Activated T-helper 2 cell treated with anti-CD3 and anti-CD28 coated beads, Interferon-gamma antibody, Interleukin-2, Interleukin-4, amounts not matched to agents 10 μg/mL and 5 μg/mL and 100 μg/mL, durations not matched to agents 14 hours and 24 hours and 36 hours (primary cell): ENCODE data around the gene DCUN1D3. TPM values are rescaled to one million over a fixed set of nuclear protein-coding genes. Genes with fewer than 3 reads are reported as not detected.
A peak's percentile ranks its signal among the peaks of the same experiment; 100 is the strongest.
"Not testable (repeated sequence)": the region's sequence is repeated elsewhere in the genome, so short reads cannot be mapped to it uniquely, and the experiment has no call there.

Experiments used
- DNase-seq: peaks from one replicate; pipeline ENCODE4 v3.0.0; 2021; ENCODE audit warnings: low spot score
- H3K27ac Mint-ChIP-seq: one replicate; pipeline ENCODE4 v1.8.0; 2021; ENCODE audit warnings: mixed read lengths
- H3K27me3 Mint-ChIP-seq: one replicate; pipeline ENCODE4 v1.8.0; 2021; ENCODE audit warnings: low read depth, mixed read lengths
- H3K36me3 Mint-ChIP-seq: one replicate; pipeline ENCODE4 v1.8.0; 2021; ENCODE audit warnings: low read depth, mixed read lengths
- H3K4me1 Mint-ChIP-seq: one replicate; pipeline ENCODE4 v1.8.0; 2021; ENCODE audit warnings: low read depth, mixed read lengths
- H3K4me3 Mint-ChIP-seq: one replicate; pipeline ENCODE4 v1.8.0; 2021; ENCODE audit warnings: low read depth, mild to moderate bottlenecking, moderate library complexity, mixed read lengths
- H3K9me3 Mint-ChIP-seq: one replicate; pipeline ENCODE4 v1.8.0; 2021; ENCODE audit warnings: mixed read lengths
- intact Hi-C: fragments of 100-400 bp; cut with micrococcal nuclease; formaldehyde crosslinking; loops from one replicate; pipeline ENCODE4 v1.15.1; 2023
- total RNA-seq: library from RNA; stranded (reverse); gene quantifications from 2 replicates; pipeline ENCODE4 v1.2.3, GENCODE V29; 2022

DCUN1D3 gene
- total RNA-seq, 1 donor from 2014 or later = 17.4 TPM

DNA sequence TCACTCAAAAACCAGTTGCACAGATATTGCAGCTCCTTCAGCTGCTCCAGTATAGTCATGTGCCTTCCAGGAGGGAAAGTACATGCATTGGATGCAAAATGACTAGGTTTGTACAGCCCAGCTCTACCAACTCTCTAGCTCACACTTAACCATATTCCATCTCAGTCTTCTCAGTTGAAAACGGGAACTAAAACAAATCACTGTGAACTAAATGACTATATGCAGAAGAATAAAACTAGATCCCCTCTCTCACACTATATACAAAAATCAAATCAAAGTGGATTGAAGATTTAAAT, 24.9 kb downstream of the DCUN1D3 start:
- intact Hi-C loops = loop anchor here (2.0 kb wide), 1 partner anchor 63 kb away; no protein-coding TSS in a partner anchor
- peak overlapping the region; percentile 34 for H3K4me3 Mint-ChIP-seq
- H3K27me3 Mint-ChIP-seq = no peaks in the 10 kb centered on the region
- no peak for DNase-seq
- H3K4me1 Mint-ChIP-seq = peaks cover 87% of the 10 kb centered on the region
- H3K27ac Mint-ChIP-seq = peak overlapping the region; percentile 43
- peaks cover 48% of the 10 kb centered on the region for H3K36me3 Mint-ChIP-seq
- no peaks in the 10 kb centered on the region for H3K9me3 Mint-ChIP-seq

DNA sequence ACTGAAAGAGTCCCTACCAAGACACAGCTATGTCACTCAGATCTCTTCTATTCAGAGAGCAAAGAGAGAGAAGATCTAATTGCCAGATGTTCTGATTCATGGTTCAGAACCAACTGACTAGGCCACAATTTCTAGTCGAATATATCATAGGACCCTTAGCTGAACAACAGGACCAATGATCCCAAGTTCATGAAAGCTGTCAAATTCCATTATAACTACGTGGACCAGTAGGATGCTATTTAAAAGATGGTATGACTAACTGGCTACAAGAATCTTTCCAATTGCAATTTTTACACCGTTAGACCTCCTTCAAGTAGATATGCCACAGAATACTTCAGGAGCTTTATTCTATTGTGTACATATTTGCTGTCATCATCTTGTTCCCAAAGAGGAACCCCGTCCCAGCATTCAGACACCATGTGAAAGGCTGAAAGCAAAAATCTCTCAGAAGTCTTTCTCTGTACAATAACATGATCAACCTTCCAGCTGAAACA, 26.0 kb downstream of the DCUN1D3 start:
- Mint-ChIP-seq H3K27me3 (no peaks in the 10 kb centered on the region), H3K9me3 (no peaks in the 10 kb centered on the region), H3K4me1 (peaks cover 80% of the 10 kb centered on the region), H3K36me3 (peaks cover 43% of the 10 kb centered on the region), H3K27ac (peak overlapping the region; percentile 74), H3K4me3 (peak overlapping the region; percentile 62)
- DNase-seq = no peak
- intact Hi-C loops = loop anchor here (1.0 to 2.0 kb wide), 4 partner anchors 10 to 65 kb away; partner anchors contain the start of genes DCUN1D3 and LYRM1

DNA sequence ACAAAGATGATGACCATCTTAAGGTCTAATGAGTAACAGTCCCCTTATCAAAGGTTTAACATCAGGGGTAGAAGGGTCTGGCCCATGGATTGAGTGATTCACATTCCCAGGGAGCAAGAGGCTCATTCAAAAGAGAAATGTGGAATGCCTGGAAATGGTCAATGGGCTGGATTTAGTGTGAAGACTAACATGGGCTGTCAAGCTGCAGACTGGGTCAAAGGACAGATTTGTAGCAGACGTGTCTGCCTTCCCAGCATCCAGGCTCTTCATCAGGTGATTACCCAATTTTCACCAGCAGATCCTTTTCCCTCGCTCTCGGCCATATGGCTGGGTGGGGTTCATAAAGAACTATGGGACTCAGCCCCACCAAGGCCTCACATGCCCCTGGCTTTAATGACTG, 26.8 kb downstream of the DCUN1D3 start:
- intact Hi-C loops = no loop called here
- H3K27ac Mint-ChIP-seq = peak overlapping the region; percentile 48
- no peaks in the 10 kb centered on the region for H3K9me3 Mint-ChIP-seq
- H3K27me3 Mint-ChIP-seq = no peaks in the 10 kb centered on the region
- H3K4me1 Mint-ChIP-seq = peaks cover 77% of the 10 kb centered on the region
- H3K36me3 Mint-ChIP-seq = peaks cover 41% of the 10 kb centered on the region
- DNase-seq = no peak
- peak overlapping the region; percentile 38 for H3K4me3 Mint-ChIP-seq

DNA sequence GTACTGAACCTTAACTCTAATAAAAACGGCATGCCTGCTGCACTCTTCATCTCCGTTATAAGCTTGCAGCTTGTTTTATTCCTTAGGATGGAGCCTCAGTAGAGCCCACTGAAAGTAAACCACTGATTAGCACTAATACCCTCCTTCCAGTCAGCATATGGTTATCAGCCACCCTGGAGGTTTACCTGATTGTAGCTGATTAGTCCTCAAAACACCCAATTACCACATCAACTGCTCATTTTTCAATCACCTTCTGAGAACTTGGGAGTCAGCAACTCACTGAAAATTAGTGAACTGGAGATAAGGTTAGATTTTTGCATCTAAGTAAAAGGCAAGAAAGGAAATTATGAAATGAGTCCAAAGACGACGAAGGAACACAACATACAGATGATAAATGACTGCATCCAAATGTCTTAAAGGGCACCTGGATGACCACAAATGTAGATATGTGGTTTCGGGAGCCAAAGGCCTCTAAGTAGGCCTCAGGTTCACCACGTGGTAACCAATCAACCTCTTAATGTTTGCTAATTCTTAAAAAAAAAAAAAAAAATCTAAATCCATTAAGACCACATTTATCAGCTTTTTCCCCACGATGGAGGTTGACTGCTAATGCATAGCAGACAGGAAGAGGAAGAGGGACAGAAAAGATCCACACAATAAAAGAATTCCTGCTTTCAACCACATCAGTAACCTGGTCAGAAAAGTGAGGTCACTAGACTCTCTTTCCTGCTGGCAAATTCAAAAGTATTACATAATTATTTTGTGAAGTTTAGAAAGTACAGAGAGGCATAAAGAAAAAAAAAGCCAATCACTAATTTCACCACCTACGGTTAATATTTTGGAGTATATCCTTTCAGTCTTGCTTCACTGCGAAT, 28.0 kb downstream of the DCUN1D3 start:
- Mint-ChIP-seq H3K4me1 (peaks cover 76% of the 10 kb centered on the region), H3K4me3 (no peak overlapping the region), H3K9me3 (no peaks in the 10 kb centered on the region), H3K27me3 (no peaks in the 10 kb centered on the region), H3K27ac (peak overlapping the region; percentile 13), H3K36me3 (peaks cover 40% of the 10 kb centered on the region)
- DNase-seq = no peak
- intact Hi-C loops = no loop called here

DNA sequence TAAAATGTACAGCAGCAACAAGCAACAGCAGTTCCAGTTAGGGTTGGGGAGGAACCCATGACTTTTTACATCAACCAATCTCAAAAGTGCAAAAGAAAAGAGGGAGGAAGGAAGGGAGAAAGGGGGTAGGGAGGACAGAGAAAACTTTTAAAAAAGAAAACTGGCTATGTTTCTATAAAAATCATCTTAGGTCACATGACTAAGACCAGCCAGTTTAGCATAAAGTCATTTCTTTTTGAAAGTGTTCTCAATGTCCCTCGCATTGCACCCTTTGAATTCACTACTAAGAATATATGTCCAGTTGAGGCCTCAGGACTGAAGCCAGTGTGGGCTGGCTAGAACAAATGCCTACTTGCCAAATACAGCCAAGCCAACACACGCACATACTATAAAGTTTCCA, 28.9 kb downstream of the DCUN1D3 start:
- Mint-ChIP-seq H3K36me3 (peaks cover 42% of the 10 kb centered on the region), H3K4me1 (peaks cover 78% of the 10 kb centered on the region), H3K27ac (no peak overlapping the region), H3K4me3 (no peak overlapping the region), H3K9me3 (no peaks in the 10 kb centered on the region), H3K27me3 (no peaks in the 10 kb centered on the region)
- intact Hi-C loops = no loop called here
- DNase-seq = no peak

DNA sequence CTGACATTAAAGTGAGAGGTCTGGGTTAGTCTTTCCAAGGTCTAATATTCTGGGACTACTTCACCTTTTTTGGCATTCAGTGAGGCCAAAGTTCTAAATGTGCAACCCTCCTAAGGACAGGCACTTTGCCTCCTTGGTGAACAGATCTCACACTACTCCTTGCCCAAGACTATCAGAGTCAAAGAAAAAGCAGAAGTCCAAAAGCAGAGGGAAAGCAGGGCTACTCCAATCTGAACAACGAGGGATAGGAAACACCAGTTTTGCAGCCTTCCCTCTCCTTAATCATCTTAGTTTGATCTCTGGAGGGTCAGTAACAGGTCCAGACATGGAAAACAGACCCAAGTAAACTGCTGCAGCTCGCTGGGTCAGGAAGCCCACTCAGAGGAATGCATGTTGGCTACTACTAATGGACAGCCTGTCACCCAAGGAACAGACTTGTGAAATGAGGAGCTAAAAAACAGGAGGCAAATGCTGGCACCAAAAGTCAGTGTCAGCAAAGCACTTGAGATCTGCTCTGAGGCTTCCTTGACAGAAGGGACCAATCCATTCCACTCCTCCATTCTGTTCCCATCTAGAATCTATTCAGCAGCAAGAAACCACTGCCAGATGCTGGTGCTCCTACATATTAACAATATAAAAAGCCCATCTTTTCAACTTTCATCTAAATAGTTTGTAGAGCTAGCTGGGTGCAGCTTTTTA, 29.9 kb downstream of the DCUN1D3 start:
- no peaks in the 10 kb centered on the region for H3K27me3 Mint-ChIP-seq
- intact Hi-C loops = no loop called here
- H3K36me3 Mint-ChIP-seq = peaks cover 43% of the 10 kb centered on the region
- no peaks in the 10 kb centered on the region for H3K9me3 Mint-ChIP-seq
- H3K4me1 Mint-ChIP-seq = peaks cover 80% of the 10 kb centered on the region
- H3K4me3 Mint-ChIP-seq = no peak overlapping the region
- DNase-seq = no peak
- no peak overlapping the region for H3K27ac Mint-ChIP-seq

DNA sequence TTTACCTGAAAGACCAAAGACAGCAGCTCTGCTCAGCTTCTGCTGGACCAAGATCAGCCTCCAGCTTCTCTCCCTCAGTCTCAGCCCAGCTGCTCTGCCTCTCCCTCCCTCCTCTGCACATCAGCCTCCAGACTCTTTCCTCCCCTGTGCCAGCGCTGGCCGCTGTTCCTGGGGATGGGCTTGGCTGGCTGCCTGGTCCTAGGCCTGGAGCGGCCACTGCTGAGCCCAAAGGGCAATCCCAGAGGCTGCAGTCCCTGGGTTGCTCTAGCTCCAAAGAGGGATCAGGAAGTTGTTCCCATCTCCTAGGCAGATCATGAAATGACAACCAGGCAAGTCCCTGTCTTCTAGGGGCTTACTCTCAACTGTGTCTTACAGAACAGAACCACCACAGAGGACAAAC, 31.3 kb downstream of the DCUN1D3 start:
- no peak for DNase-seq
- Mint-ChIP-seq H3K27me3 (no peaks in the 10 kb centered on the region), H3K9me3 (no peaks in the 10 kb centered on the region), H3K27ac (no peak overlapping the region), H3K36me3 (peaks cover 53% of the 10 kb centered on the region), H3K4me3 (no peak overlapping the region), H3K4me1 (peaks cover 75% of the 10 kb centered on the region)
- intact Hi-C loops = no loop called here

DNA sequence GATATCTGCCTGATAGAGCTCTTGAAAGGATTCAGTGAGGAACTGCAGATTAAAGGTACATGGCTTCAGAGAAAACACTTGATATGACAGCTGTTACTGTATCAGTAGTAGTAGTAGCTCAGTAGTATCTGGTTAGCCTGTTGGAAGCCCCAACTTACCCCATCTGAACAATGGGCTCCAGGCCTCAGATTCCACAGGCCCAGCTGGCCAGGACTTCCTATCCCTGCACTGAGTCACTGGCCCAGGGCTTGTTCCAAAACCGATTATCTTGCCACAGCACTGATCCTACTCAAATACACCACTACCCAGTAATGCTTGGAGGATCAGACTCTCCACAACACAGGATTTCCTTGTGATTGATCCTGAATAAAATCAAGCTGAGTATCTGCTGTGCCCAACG, 32.6 kb downstream of the DCUN1D3 start:
- peaks cover 65% of the 10 kb centered on the region for H3K4me1 Mint-ChIP-seq
- no peaks in the 10 kb centered on the region for H3K9me3 Mint-ChIP-seq
- H3K36me3 Mint-ChIP-seq = peaks cover 62% of the 10 kb centered on the region
- no peak overlapping the region for H3K4me3 Mint-ChIP-seq
- no peak overlapping the region for H3K27ac Mint-ChIP-seq
- H3K27me3 Mint-ChIP-seq = no peaks in the 10 kb centered on the region
- intact Hi-C loops = no loop called here
- DNase-seq = no peak

DNA sequence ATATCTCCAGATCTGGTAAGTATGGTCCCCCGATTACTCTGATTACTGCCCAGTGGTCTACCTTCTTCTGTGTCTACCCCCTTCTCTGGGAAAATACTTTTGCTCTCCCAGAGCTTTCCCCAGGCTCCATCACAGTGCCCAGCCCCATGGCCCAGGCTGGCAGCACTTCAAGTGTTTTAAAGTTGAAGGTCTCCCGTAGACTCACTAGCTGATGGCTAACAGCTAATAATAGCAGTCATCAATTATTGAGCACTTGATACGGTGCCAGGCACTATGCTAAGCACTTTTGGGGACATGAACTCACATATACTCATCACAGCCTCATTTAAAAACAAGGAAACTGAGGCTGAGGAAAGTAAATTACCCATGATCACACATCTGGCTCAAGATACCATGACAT, 33.4 kb downstream of the DCUN1D3 start:
- no peaks in the 10 kb centered on the region for H3K9me3 Mint-ChIP-seq

DNA sequence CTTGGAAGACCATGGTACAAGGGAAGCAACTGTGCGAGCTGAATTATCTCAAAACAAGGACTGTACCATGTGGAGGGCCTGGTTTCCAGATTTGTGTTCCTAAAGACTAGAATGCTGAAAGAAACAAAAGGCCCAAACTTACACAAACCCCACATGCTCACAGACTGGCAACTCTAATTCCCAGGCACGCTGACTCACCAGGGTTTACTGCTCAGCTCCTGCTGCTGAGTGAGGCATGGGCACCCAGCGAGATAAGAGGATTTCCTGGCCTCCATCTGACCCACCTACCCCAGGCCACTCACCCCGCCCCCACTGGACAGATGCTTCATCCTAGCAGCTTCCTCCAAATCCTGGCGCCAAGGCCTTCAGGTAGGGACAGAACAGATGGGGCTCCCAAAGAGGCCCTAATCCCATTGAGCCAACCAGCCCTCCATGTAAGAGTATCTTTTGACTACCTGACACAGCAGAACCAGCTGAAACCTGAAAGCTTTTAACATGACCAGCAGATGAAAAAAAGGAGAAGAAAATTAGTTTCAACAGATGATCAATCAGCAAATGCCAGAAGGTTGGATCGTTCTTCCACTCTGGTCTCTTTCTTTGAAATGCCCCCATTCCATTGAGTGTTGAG, 33.9 kb downstream of the DCUN1D3 start:
- no peak for DNase-seq
- peaks cover 63% of the 10 kb centered on the region for H3K36me3 Mint-ChIP-seq

More for the DNA sequence above, 33.4 kb downstream of the DCUN1D3 start:
- no peak for DNase-seq
- peaks cover 63% of the 10 kb centered on the region for H3K36me3 Mint-ChIP-seq
- no peaks in the 10 kb centered on the region for H3K27me3 Mint-ChIP-seq
- intact Hi-C loops = no loop called here
- peaks cover 57% of the 10 kb centered on the region for H3K4me1 Mint-ChIP-seq
- H3K4me3 Mint-ChIP-seq = no peak overlapping the region
- peak overlapping the region; percentile 69 for H3K27ac Mint-ChIP-seq

DNA sequence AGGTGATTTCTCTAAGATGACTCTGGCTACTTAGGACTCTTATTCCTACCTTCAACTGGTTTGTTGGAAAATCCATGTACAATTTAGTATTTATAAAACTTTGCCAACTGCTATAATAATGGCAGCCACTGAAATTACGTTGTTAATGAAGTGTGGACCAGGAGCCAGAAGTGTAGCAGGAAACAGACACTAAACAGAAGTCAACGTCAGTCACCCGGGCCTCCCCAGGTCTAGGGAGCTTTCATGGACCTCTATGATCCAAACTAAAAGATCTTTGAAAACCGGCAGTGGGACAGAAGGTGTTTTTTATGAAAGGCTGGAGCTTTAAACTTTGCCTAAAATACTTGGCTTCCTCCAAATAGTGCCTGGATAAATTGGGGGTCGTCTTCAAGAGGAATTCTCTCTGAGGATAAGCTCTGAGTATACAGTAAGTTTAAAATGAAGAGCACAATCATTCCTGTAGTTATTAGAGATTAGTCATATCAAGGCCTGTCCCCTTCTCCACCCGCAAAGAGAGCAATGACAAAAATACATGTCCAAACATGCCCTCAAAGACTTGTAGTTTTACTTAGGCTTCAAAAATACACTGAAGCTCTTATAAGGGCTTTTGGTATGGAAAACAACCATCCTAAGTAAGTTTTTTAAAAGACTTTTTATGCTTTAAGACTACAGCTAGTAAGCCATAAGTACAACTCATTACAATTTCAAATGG, 34.6 kb downstream of the DCUN1D3 start:
- intact Hi-C loops = no loop called here
- Mint-ChIP-seq H3K27me3 (no peaks in the 10 kb centered on the region), H3K9me3 (no peaks in the 10 kb centered on the region), H3K4me3 (no peak overlapping the region), H3K36me3 (peaks cover 62% of the 10 kb centered on the region), H3K27ac (peak overlapping the region; percentile 70), H3K4me1 (peaks cover 47% of the 10 kb centered on the region)
- no peak for DNase-seq

More for the DNA sequence above, 33.9 kb downstream of the DCUN1D3 start:
- Mint-ChIP-seq H3K9me3 (no peaks in the 10 kb centered on the region), H3K27me3 (no peaks in the 10 kb centered on the region), H3K4me3 (no peak overlapping the region), H3K4me1 (peaks cover 53% of the 10 kb centered on the region), H3K27ac (peak overlapping the region; percentile 70)
- intact Hi-C loops = no loop called here

DNA sequence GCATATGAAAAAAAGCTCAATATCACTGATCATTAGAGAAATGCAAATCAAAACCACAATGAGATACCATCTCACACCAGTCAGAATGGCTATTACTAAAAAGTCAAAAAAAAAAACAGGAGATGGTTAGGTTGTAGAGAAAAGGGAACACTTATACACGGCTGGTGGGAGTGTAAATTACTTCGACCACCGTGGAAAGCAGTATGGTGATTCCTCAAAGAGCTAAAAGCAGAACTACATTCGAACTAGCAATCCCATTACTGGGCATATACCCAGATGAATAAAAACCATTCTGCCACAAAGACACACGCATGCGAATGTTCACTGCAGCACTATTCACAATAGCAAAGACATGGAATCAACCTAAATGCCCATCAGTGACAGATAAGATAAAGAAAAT, 35.8 kb downstream of the DCUN1D3 start:
- H3K27me3 Mint-ChIP-seq, H3K9me3 Mint-ChIP-seq, DNase-seq, H3K4me3 Mint-ChIP-seq, intact Hi-C loops: not testable (repeated sequence)
- Mint-ChIP-seq H3K27ac (peak overlapping the region; percentile 16), H3K36me3 (peaks cover 70% of the 10 kb centered on the region), H3K4me1 (peaks cover 44% of the 10 kb centered on the region)
